Measurements from ENCODE around the gene ELN. TPM values are rescaled to one million over a fixed set of nuclear protein-coding genes. Genes with fewer than 3 reads are reported as not detected.

The ELN gene
- total and polyA plus RNA-seq, 2 of the 4 experiments (the other 2 are of a cell fraction), result 2.2 to 14.3 TPM

GRCh38 chr7:74083928-74084721 lies 56.2 kb downstream of the ELN start:
- Histone ChIP-seq H4K20me1 (ENCODE audit: insufficient read depth, low read length) (peaks cover 4% of the 10 kb centered on the region; the same call in 1 of the 2 replicates), H4K91ac (ENCODE audit: insufficient read depth, low read depth, low read length) (peak overlapping the region; percentile 92), H3K4me1 (ENCODE audit: control insufficient read depth, insufficient read depth, low read length) (peaks cover 18% of the 10 kb centered on the region), H2BK5ac (ENCODE audit: low read depth, low read length, poor library complexity, severe bottlenecking) (peak overlapping the region; percentile 65), H3K9me3 (ENCODE audit: control insufficient read depth, insufficient read depth, low read length) (no peaks in the 10 kb centered on the region), H4K5ac (ENCODE audit: low read depth, low read length) (0 out of 2 replicates have a peak overlapping the region, but pooled peaks have one; percentile 24), H2AK5ac (ENCODE audit: low read depth, low read length) (peak overlapping the region; percentile 94), H3K36me3 (ENCODE audit: control insufficient read depth, insufficient read depth, low read length) (peaks cover 16% of the 10 kb centered on the region), H4K8ac (ENCODE audit: low read depth in 2 of 2, low read length in 2 of 2) (peak overlapping the region; percentile 52 to 64; a peak in 2 of 4 replicates), H3K56ac (ENCODE audit: extremely low read depth, insufficient read depth, low read length) (peak overlapping the region; percentile 76), H3K23ac (ENCODE audit: low read depth, low read length) (peak overlapping the region; percentile 79; the same call in 1 of the 2 replicates), H3K18ac (ENCODE audit: low read depth, low read length) (peak overlapping the region; percentile 36; the same call in 1 of the 2 replicates), H2AFZ (replicated peaks; ENCODE audit: low read length, poor library complexity) (peak overlapping the region; percentile 77), H2BK20ac (ENCODE audit: low read depth, low read length) (no peak overlapping the region), H3K79me1 (ENCODE audit: low read depth in 1 of 2, low read length in 2 of 2) (peaks cover 23 to 46% of the 10 kb centered on the region in 2 experiments), H3K4ac (ENCODE audit: low read depth, low read length) (peak overlapping the region; percentile 90), H2BK15ac (ENCODE audit: low read depth, low read length) (no peak overlapping the region), H3K9me1 (ENCODE audit: insufficient read depth, low read length) (peaks cover 18% of the 10 kb centered on the region), H3K27me3 (ENCODE audit: control insufficient read depth, insufficient read depth, low read length) (no peaks in the 10 kb centered on the region), H3K4me2 (ENCODE audit: low read depth, low read length) (peak overlapping the region; percentile 94), H3K4me3 (ENCODE audit: insufficient read depth, low read depth, low read length) (peak overlapping the region; percentile 67), H3K14ac (replicated peaks; ENCODE audit: low read depth, low read length) (peak overlapping the region; percentile 92), H3K27ac (ENCODE audit: insufficient read depth, low read length) (peak overlapping the region; percentile 89), H3K9ac (ENCODE audit: low read depth, low read length) (peak overlapping the region; percentile 81), H2BK120ac (ENCODE audit: low read depth, low read length) (peak overlapping the region; percentile 69; the same call in 1 of the 2 replicates), H2AK9ac (replicated peaks; ENCODE audit: low read depth, low read length, poor library complexity) (peak overlapping the region; percentile 68)
- in situ Hi-C loops (cut with MboI; ENCODE audit: low sequenced_read_pairs) (no loop called here), dilution Hi-C loops (cut with HindIII; ENCODE audit: low sequenced_read_pairs, unreplicated experiment) (no loop called here), intact Hi-C loops (cut with micrococcal nuclease) (loop anchor here (1.0 kb wide), 1 partner anchor 10 kb away; no protein-coding TSS in a partner anchor)
- POLR2A ChIA-PET (ENCODE audit: unreplicated experiment), result interaction anchor here (0.6 kb wide), 2 partner anchors 9 to 343 kb away, joined by 3 to 6 read pairs; no protein-coding TSS in a partner anchor
- no TSS peak for BruUV-seq (replicated peaks)
- DNase-seq (peak; percentile 59), ATAC-seq (ENCODE audit: low read depth) (peak; percentile 57)
- 1% methylated on average over 12 of the region's 61 CpGs; no CpG with 5 or more reads in 1 of the 2 experiments for WGBS, 2 experiments (ENCODE audit: extremely low coverage in 2 of 2, insufficient read length in 1 of 2)
- CTCF ChIA-PET, result no interaction called here
- TF ChIP-seq ELK1 (IDR thresholded peaks at IDR 0.05; ENCODE audit: borderline replicate concordance, low read depth, low read length) (no peak), RFX5 (IDR thresholded peaks at IDR 0.05; ENCODE audit: low read depth, low read length) (no peak), MAZ (IDR thresholded peaks at IDR 0.05; ENCODE audit: borderline replicate concordance, low read depth, low read length) (peak; percentile 59; the same call in 1 of the 2 replicates), MXI1 (IDR thresholded peaks at IDR 0.05; ENCODE audit: borderline replicate concordance, low read depth, low read length) (no peak), POLR2A (IDR thresholded peaks at IDR 0.05; ENCODE audit: low read depth, low read length) (peak; percentile 81), NFE2L2 (IDR thresholded peaks at IDR 0.05; ENCODE audit: low read depth, low read length) (no peak), RAD21 (IDR thresholded peaks at IDR 0.05; ENCODE audit: low read length) (no peak), FOS (IDR thresholded peaks at IDR 0.05; ENCODE audit: low read depth, low read length) (peak; percentile 80), CHD1 (IDR thresholded peaks at IDR 0.05; ENCODE audit: low read depth, low read length) (no peak), MAFK (IDR thresholded peaks at IDR 0.05; ENCODE audit: low read depth, low read length) (no peak), RCOR1 (IDR thresholded peaks at IDR 0.05; ENCODE audit: insufficient replicate concordance, low read length) (no peak), BHLHE40 (IDR thresholded peaks at IDR 0.05; ENCODE audit: low read depth, low read length) (no peak)
- TF ChIP-seq, protein P1, sequence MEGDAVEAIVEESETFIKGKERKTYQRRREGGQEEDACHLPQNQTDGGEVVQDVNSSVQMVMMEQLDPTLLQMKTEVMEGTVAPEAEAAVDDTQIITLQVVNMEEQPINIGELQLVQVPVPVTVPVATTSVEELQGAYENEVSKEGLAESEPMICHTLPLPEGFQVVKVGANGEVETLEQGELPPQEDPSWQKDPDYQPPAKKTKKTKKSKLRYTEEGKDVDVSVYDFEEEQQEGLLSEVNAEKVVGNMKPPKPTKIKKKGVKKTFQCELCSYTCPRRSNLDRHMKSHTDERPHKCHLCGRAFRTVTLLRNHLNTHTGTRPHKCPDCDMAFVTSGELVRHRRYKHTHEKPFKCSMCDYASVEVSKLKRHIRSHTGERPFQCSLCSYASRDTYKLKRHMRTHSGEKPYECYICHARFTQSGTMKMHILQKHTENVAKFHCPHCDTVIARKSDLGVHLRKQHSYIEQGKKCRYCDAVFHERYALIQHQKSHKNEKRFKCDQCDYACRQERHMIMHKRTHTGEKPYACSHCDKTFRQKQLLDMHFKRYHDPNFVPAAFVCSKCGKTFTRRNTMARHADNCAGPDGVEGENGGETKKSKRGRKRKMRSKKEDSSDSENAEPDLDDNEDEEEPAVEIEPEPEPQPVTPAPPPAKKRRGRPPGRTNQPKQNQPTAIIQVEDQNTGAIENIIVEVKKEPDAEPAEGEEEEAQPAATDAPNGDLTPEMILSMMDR (conservative IDR thresholded peaks at IDR 0.05; ENCODE audit: low read depth, low read length), result no peak
- TF ChIP-seq, protein P2, sequence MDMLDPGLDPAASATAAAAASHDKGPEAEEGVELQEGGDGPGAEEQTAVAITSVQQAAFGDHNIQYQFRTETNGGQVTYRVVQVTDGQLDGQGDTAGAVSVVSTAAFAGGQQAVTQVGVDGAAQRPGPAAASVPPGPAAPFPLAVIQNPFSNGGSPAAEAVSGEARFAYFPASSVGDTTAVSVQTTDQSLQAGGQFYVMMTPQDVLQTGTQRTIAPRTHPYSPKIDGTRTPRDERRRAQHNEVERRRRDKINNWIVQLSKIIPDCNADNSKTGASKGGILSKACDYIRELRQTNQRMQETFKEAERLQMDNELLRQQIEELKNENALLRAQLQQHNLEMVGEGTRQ (IDR thresholded peaks at IDR 0.05; ENCODE audit: low read depth, low read length), result no peak

All from IMR-90 (cell line).